HT-29 (cell line): Measurements from ENCODE around the gene DACT2. TPM values are rescaled to one million over a fixed set of nuclear protein-coding genes. Genes with fewer than 3 reads are reported as not detected.

ENCODE experiments used
- DNase-seq: peaks from one replicate; pipeline ENCODE4 v3.0.0-alpha.2; 2015; ENCODE audit warnings: low spot score
- total RNA-seq: library from RNA; depleted of rRNA; stranded (reverse); fragments of >200 nt; shearing (Covaris generic); gene quantifications from 2 replicates; pipeline ENCODE4 v1.2.3, GENCODE V29; 2014; rRNA removed

The DACT2 gene
- total RNA-seq, 1 experiment from 2014 or later, result not detected

DNA sequence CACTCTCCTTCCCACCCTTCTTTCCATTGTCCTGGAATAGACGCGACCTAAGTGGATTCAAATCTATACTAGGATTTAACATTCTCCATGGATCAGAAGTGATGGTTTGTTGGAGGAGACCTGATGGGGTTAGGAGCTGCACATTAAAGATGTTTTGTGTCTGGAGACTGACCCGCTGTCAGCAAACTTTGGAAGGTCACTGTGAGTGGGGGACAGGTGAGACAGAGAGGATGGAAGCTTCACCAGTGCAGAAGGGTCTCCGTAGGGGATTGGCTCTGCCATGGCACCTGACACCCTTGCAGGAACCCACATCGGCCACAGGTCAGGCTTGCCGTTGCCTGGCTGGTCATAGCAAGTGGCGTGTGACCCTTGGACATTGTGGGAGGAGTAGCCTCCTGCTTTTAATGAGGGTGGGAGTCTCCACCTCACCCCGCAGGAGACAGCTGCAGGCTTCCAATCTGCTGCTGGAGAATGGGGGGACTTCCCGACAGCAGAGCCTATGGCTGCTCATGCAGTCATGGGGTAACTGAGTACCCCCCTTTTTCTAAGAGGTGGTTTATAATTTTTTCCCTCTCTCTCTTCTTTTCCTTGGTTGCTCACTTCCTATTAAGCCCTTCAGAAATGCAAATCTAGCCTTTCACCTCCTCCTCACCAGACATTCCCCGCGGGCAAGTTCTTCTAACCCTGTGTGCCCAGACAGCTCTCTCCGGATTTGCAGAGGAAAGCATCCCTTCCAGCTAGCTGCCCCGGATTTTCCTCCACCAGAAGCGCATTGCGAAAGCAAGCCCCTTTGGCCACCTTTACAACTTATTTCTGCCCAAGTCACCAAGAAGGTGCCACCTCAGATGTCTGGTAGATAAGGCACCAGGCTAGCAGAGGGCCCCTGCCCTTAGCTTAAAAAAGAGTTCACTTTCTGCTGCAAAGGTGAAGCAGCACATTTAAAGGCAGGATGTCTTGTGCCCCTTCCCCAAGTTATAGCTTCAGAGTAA, 53.5 kb downstream of the DACT2 start:
- no peak for DNase-seq

DNA sequence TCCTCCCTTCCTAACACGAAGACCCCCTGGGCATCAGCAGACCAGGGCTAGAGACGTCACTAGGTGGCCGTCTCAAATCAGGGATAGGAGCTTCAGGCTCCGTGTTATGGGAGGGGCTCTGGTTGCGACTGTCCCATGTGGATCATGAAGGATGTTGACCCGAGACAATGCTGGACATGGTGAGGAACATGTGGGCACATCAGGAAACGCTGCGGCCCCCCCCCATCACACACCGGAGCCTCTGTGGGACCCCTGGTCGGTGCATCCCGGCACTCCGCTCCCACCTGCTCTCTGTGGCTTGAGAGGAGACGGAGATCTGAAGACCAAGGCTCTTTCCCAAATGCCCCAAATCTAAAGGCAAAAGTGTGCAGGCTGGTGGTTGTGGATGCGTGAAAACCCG, 54.2 kb downstream of the DACT2 start:
- no peak for DNase-seq

DNA sequence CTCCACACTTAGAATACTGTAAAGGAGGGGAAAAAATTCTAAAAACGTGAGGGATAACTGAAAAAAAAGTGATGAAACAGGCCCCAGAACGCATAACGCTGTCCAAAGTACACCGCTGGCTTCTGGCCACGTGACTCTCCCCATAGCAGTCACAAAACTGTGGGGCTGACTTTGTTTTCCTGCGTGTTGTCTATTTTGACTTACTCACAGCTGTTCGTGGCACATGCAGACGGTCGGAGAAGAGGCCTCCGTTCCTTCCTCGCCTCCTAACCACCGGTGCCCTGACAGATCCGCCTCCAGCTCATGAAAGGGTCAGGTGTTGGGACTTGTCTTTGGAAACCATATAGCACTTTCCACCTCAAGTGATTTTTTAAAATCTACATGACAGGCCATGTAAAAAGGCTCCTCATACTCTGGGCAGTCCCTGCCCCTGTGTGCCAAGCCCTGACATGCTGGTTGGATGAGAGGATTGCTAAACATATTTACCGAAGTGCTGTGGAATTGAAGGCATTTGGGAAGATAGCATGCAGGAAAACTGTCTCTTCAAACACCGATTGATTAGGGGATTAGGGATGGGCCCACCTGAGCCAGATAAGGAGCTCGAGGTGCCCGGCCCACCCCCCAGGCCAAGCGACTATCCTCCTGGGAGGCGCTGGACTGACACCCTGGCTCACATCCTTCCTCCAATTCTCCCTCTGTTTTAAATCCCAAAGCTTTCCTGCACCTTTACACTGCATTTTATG, 54.8 kb downstream of the DACT2 start:
- no peak for DNase-seq

- no peak for DNase-seq
These were observed 56.1 kb downstream of the DACT2 start for GRCh38 chr6:168263351-168263905.

DNA sequence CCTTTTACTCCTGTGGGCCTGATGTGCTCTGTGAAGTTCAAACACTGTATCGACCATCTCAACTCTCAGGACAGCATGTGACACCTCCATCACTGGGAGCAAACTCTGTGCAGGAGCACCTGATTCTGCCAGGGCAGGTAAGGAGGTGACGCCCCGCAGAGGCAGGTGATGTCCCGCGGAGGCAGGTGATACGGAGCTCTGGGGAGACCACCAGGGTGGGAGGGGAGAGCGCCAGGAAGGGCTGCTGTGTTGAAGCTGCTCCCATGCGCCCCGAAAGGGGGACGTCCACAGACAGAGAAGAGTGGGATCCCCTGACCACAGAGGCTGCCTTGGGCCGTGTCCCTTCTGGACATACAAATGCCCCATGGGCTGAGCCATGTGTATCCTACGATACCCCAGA, 58.3 kb downstream of the DACT2 start:
- no peak for DNase-seq

DNA sequence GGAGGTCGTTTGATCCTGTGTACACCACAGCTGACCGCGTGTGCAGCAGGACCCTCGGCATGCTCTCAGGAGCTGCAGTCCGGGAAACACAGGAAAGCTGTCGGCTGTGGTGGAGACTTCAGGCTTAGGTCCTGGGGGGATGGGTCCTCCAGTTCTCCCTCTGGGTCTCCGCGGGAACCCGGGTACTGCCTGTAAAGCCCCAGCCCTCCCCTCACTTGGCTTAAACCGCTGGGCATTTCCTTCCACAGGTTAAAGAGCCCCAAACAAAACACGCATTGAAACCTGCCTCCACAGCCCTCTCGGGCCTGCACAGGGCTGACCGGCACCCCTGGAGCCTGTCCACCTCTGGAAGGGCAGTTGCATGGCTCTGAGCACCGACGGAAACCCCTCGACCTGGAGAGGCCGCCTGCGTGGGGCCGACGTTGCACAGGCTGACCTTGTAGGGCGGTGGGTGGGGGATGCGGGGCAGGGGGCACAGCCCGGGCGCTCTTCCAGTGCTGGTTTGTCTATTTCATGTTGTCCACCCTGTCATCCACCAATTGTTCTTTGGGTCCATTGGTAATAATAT, 59.1 kb downstream of the DACT2 start:
- DNase-seq, result no peak

DNA sequence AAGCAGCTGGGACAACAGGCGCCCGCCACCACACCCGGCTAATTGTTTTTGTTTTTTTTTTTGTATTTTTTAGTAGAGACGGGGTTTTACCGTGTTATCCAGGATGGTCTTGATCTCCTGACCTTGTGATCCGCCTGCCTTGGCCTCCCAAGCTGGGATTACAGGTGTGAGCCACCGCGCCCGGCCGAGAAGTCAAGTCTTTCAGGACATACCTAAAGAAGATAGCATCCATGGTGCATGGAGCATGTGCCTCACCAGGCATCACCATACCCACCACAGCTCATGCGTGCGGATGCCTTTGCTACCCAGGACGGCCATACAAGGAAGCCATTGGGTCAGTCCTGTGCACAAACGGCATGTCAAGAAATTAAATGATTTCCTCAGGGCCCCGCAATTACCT, 60.8 kb downstream of the DACT2 start:
- DNase-seq, result no peak

DNA sequence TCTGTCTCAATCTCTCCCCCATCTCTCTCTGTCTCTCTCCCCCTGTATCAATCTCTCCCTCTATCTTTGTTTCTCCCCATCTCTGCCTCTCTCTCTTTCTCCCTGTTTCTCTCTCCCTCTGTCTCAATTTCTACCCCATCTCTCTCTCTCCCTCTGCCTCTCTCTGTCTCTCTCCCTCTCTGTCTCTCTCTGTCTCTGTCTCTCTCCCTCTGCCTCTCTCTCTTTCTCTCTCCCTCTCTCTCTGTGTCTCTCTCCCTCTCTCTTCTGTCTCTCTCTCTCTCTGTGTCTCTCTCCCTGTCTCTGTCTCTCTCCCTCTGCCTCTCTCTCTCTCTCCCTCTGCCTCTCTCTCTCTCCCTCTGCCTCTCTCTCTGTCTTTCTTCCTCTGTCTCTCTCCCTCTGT, 62.6 kb downstream of the DACT2 start:
- no peak for DNase-seq

Other genes starting within 250 kb of the DACT2 start
- not detected in 2 replicates for gene FRMD1, start 240.6 kb downstream of the DACT2 start, total RNA-seq
- not detected in 2 replicates for gene SMOC2, start 121.4 kb upstream of the DACT2 start, total RNA-seq